H1 (cell line): ENCODE data around the gene LEMD1. TPM values are rescaled to one million over a fixed set of nuclear protein-coding genes. Genes with fewer than 3 reads are reported as not detected.

Experiments
- HDAC6 ChIP-seq: IDR thresholded peaks from one replicate; pipeline ENCODE4 v1.7.1; 2012; ENCODE audit warnings: low read depth, mild to moderate bottlenecking, inconsistent platforms, low read length, moderate library complexity
- POU5F1 ChIP-seq: IDR thresholded peaks from 2 replicates; pipeline ENCODE4 v1.6.1; 2011; ENCODE audit warnings: low read depth, mild to moderate bottlenecking, low read length, moderate library complexity
- SIN3A ChIP-seq, 2 experiments: IDR thresholded peaks in 1 of 2; conservative IDR thresholded peaks in 1 of 2; 2 replicates each; pipeline ENCODE4 v1.6.1; 2011 to 2012; ENCODE audit warnings: low read length in 2 of 2, improper control_type of control experiment in 1 of 2, low read depth in 1 of 2, mild to moderate bottlenecking in 1 of 2
- TCF12 ChIP-seq: IDR thresholded peaks from 2 replicates; pipeline ENCODE4 v1.6.1; 2011; ENCODE audit warnings: low read depth, mild to moderate bottlenecking, low read length
- polyA plus RNA-seq, 7 experiments: library from polyadenylated mRNA; depleted of rRNA in 3 of 7; stranded (reverse) in 5 of 7; unstranded in 2 of 7; fragments of >200 nt in 5 of 7; fragments of 200-250 nt in 2 of 7; gene quantifications; 1 replicate in 5 of 7; 2 replicates in 1 of 7; 4 replicates in 1 of 7; pipeline versions ENCODE4 v1.2.1 to v1.2.3, GENCODE V29; 2011 to 2013; ENCODE audit warnings: missing spikeins in 2 of 7, mixed read lengths in 2 of 7
- total RNA-seq: library from RNA; stranded (reverse); fragmentation: NEBNext Ultra II Directional; extraction: Animal tissue kit (Norgen Biotek cat#: 25700); gene quantifications from 2 replicates; pipeline ENCODE4 v1.2.1, GENCODE V29; 2021

Gene LEMD1
- total and polyA plus RNA-seq, 2 of the 8 experiments (the other 6 are each of a cell fraction or from before 2014, with no cell fraction given) = 10.0 to 10.5 TPM

- TF ChIP-seq HDAC6 (no peak), TCF12 (no peak), POU5F1 (no peak), SIN3A (conservative IDR thresholded peaks at IDR 0.05 in 1 of 2, IDR thresholded peaks at IDR 0.05 in 1 of 2; ENCODE audit: low read depth in 1 of 2, low read length in 2 of 2) (no peak)
Observed at GRCh38 chr1:205434738-205435137, 12.9 kb upstream of the LEMD1 start (continued).
